Osteocyte (in vitro differentiated cells): ENCODE measurements around the gene DRD2. TPM values are rescaled to one million over a fixed set of nuclear protein-coding genes. Genes with fewer than 3 reads are reported as not detected.
A peak's percentile ranks its signal among the peaks of the same experiment; 100 is the strongest.
"Not testable (repeated sequence)": the region's sequence is repeated elsewhere in the genome, so short reads cannot be mapped to it uniquely, and the experiment has no call there.

Experiments used
- DNase-seq: peaks from one replicate; pipeline ENCODE4 v3.0.0; 2021; ENCODE audit warnings: mixed read lengths; ENCODE audit not compliant: unreplicated experiment; ENCODE audit errors: extremely low spot score
- H3K27ac Mint-ChIP-seq: one replicate; pipeline ENCODE4 v1.8.0; 2021; ENCODE audit warnings: mild to moderate bottlenecking, mixed read lengths; ENCODE audit not compliant: unreplicated experiment
- H3K27me3 Mint-ChIP-seq: one replicate; pipeline ENCODE4 v1.8.0; 2021; ENCODE audit warnings: mixed read lengths; ENCODE audit not compliant: unreplicated experiment
- H3K36me3 Mint-ChIP-seq: one replicate; pipeline ENCODE4 v1.8.0; 2021; ENCODE audit warnings: mixed read lengths; ENCODE audit not compliant: unreplicated experiment
- H3K4me1 Mint-ChIP-seq: one replicate; pipeline ENCODE4 v1.8.0; 2021; ENCODE audit warnings: mixed read lengths; ENCODE audit not compliant: unreplicated experiment
- H3K4me3 Mint-ChIP-seq: one replicate; pipeline ENCODE4 v1.8.0; 2021; ENCODE audit warnings: mild to moderate bottlenecking, moderate library complexity, mixed read lengths; ENCODE audit not compliant: unreplicated experiment
- H3K9me3 Mint-ChIP-seq: one replicate; pipeline ENCODE4 v1.8.0; 2021; ENCODE audit warnings: mixed read lengths; ENCODE audit not compliant: unreplicated experiment
- CTCF ChIP-seq: fragments of 200-600 bp; sonication (generic); IDR thresholded peaks from 2 replicates; pipeline ENCODE4 v1.5.0; 2021; ENCODE audit warnings: antibody characterized with exemption, mild to moderate bottlenecking, moderate library complexity
- long read RNA-seq: library from polyadenylated mRNA; unstranded; transcript quantifications from one replicate; pipeline ENCODE4 v2.0.0, GENCODE V29; 2021
- total RNA-seq: library from RNA; stranded (reverse); gene quantifications from 2 replicates; pipeline ENCODE4 v1.2.1, GENCODE V29; 2021

Gene DRD2
- total RNA-seq: not detected in 2 replicates
- long read RNA-seq: 0 reads

DNA sequence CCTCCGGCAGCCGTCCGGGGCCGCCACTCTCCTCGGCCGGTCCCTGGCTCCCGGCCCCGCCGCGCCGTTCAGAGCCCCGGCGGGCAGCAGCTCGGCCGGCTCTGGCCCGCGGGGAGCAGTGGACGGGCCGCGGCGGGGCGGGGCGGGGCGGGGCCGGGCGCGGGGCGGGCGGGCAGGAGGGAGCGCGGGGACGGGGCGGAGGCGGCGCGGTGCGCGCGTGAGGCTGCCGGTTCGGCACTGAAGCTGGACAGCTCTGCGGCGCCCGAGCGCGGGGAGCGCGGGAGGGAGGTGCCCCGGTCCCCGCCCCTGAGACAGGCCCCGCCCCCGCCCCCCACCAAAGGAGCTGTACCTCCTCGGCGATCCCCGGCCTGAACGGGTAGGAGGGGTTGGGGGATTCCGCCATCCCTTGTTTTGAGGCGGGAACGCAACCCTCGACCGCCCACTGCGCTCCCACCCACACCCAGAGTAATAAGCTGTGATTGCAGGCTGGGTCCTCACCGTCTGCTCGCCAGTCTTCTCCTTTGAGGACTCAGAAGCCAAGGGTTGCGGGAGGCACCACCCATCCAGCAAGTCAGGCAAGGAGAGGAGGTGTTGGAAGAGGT, at the start of gene DRD2:
TSS of gene DRD2 (minus strand) at position 239 of the 602 bp plus-strand sequence. CDS start 50,747 bp downstream, outside the sequence.
- no peak for TF ChIP-seq CTCF
- H3K27me3 Mint-ChIP-seq: peaks cover 47% of the 10 kb centered on the region
- no peaks in the 10 kb centered on the region for H3K9me3 Mint-ChIP-seq
- no peaks in the 10 kb centered on the region for H3K36me3 Mint-ChIP-seq
- peaks cover 7% of the 10 kb centered on the region for H3K4me1 Mint-ChIP-seq
- H3K4me3 Mint-ChIP-seq: peak within 1 kb of the TSS; percentile 55
- no peak within 1 kb of the TSS for H3K27ac Mint-ChIP-seq
- DNase-seq: peak; percentile 84

DNA sequence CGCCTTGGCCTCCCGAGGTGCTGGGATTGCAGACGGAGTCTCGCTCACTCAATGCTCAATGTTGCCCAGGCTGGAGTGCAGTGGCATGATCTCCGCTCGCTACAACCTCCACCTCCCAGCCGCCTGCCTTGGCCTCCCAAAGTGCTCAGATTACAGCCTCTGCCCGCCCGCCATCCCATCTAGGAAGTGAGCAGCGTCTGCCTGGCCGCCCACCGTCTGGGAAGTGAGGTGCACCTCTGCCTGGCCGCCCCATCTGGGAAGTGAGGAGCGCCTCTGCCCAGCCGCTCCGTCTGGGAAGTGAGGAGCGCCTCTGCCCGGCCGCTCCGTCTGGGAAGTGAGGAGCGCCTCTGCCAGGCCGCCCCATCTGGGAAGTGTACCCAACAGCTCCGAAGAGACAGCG, 48.7 kb upstream of the DRD2 start:
- not testable (repeated sequence) for H3K36me3 Mint-ChIP-seq, H3K4me1 Mint-ChIP-seq, H3K27ac Mint-ChIP-seq, H3K4me3 Mint-ChIP-seq, H3K9me3 Mint-ChIP-seq, DNase-seq
- peaks cover 31% of the 10 kb centered on the region for H3K27me3 Mint-ChIP-seq

DNA sequence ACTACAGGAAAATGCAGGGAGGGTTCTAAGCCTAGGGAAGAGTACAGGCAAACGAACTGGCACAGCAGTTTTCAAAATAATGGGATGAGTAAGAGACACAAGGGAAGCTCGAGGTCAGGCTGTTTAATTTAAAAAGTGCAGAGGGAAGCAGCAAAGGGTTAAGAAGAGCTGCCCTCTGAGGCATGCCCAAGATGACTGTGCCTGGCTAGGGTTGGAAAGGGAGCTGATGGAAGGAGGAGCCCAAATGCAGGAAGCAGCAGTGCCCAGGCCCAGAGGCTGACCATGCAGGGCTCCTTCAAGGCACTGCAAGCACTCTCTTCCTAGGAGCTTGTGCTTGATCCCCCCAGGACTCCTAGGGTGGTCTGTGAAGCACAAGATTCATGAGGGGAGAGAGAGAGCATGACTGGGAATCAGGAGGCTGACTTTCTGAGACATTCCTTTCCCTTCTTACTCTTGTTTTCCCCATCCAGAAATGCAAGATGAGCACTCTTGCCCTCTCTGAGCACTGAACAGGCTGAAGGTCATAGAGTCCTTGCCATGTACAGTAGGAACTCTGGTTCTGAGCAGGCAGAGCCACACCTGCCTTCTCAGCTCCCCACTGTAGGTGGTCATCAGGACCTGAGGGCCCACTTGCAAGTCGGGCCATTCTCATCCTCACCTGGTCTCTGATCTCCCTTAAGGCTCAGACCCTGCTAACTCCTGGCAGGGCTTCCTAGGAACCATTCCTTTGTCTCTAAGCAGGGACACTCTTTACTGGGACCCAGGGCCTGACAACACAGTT, 46.7 kb upstream of the DRD2 start:
- H3K9me3 Mint-ChIP-seq: no peaks in the 10 kb centered on the region
- H3K27ac Mint-ChIP-seq: no peak overlapping the region
- H3K4me3 Mint-ChIP-seq: no peak overlapping the region
- H3K36me3 Mint-ChIP-seq: no peaks in the 10 kb centered on the region
- peaks cover 31% of the 10 kb centered on the region for H3K27me3 Mint-ChIP-seq
- TF ChIP-seq CTCF: no peak
- no peaks in the 10 kb centered on the region for H3K4me1 Mint-ChIP-seq
- peak; percentile 60 for DNase-seq

DNA sequence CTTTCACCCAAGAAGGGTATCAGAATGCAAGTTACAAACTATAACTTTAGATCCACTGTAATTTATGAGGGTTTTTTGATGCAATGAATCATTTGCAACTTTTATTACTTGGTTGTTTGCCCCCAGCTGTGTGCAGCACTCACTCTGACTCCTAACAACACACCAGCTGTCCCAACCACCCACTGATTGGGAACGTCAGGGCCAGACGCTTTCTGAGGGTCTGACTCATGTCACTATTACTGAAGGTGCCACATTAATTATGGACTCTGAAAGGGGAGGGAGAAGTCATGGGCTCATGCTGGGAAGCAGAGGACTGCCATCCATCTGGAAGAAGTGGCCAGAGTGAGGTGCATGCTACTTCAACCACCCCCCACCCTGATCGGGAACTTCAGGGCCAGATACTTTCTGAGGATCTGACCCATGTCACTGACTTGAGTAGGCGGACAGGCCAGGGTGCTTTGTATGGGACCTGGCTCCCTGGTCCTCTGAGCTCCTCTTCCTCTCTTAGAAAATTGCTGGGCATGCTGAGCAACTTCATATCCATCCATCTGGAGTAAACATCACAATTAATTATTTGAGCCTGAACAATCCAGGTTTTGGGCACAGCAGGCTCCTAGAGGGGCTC, 44.9 kb upstream of the DRD2 start:
- Mint-ChIP-seq H3K27me3 (peaks cover 24% of the 10 kb centered on the region), H3K27ac (no peak overlapping the region), H3K4me1 (peaks cover 3% of the 10 kb centered on the region), H3K36me3 (no peaks in the 10 kb centered on the region), H3K9me3 (no peaks in the 10 kb centered on the region), H3K4me3 (no peak overlapping the region)
- no peak for TF ChIP-seq CTCF
- peak; percentile 40 for DNase-seq

DNA sequence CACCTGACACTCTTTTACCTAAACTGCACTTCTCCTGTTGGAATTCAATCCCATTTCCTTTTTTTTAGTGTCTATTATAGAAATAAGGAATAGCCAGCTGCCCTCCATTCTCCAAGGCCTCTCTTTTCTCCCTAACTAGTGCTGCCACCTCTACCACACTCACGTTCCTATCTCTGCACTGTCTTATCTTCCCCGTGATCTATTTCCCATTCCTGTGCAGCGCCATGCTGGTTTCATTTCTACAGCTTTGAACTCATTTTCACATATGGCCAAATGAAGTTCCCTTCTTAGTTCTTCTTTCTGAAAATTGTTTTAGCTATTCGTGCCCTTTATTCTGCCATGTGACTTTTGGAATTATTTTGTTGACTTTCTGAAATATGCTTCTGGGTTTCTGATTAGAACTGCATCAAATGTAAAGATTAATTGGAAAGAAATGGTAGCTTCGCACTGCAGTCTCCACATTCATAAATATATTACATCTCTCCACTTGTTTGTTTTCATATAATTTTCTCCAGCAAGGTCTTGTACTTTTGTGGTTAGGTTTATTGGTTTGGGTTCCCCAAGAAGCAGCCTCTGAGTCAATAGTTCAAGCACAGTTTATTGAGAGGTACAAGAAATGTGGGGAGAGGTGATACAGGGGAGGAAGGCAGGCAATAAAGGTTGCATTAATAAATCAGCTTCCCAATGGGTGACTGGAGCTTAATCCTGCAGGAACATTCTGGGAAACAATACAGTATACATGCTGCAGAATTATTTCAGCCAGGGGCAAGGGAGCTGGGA, 43.7 kb upstream of the DRD2 start:
- TF ChIP-seq CTCF: no peak
- Mint-ChIP-seq H3K27ac (no peak overlapping the region), H3K27me3 (peaks cover 19% of the 10 kb centered on the region), H3K4me3 (no peak overlapping the region), H3K4me1 (peaks cover 3% of the 10 kb centered on the region), H3K36me3 (no peaks in the 10 kb centered on the region), H3K9me3 (no peaks in the 10 kb centered on the region)
- no peak for DNase-seq
